GM21367 (cell line): ENCODE results near the gene APBA2.

Experiments
- ATAC-seq: cut with Tn5 transposase; IDR thresholded peaks from one replicate; pipeline ENCODE4 v1.9.1; 2021; ENCODE audit not compliant: unreplicated experiment

APBA2 gene

DNA sequence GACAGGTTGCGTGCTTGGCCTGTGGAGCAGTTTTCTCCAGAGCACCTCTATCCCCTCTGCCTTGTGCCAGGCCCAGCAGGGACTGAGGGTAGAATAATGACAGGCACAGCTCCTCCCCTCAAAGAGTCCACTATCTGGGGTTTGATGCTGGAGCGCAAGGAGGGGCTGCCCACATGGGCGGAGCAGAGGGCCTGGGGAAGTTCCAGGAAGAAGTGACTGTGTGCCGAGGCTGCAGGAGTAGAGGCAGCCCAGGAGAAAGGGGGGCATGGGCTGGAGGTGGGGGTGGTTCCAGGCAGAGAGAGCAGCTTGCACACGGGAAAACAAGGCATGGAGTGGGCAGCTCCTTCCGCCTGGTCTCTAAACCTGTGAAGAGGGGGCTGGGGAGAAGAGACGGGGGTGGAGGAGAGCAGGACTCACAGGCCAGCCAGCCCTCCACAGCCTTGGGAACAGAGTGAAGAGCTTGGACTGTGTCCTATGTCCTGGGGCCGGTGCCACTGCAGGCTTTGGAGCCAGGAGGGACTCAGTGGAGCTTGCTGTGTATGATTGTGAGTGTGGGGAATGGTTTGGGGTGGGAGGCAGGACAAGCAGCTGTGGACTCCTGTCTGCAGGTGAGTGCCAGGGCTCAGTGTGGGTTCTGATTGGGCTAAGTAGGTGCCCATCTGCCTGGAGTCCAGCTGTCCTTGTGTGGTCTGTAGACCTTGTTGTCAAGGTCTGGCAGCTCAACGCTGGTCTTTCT lies 48.1 kb downstream of the APBA2 start:
- ATAC-seq = no peak

DNA sequence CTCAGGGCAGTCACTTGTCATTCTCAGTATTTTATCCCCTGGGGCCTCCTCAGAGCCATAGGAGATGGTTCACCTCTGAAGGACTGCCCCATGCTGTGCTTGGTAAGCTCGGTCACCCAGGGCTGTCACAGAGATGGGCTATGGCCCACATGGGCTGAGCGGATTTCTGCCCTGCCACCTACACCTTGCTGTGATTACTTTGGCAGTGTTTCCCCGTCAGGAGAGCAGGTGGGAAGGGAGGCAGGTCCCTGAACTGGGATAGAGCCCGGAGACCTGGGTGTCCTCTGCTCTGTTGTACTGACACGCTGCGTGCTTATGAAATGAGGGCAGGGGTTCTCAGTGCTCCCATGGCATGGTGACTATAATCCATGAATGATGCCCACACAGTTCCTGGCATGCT lies 48.9 kb downstream of the APBA2 start:
- no peak for ATAC-seq

DNA sequence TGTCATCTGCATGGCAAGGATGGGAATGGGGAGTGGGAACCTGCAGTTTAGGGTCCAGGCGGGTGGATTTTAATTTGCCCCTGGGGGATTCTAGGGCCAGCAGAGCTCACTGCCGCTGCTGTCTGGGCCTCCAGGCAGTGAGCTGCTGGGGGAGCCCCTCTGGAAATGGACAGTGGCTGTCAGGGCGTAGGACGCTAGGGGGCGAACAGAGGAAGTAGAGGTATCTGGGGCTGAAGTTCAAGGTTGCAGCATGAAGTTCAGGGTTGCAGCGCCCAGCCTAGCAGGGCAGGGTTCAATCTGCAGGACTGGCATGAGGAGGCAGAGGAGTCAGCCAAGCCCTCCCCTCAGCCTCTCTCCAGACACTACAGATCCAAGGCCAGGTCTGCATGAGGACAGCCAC lies 49.5 kb downstream of the APBA2 start:
- no peak for ATAC-seq

- no peak for ATAC-seq
Observed at GRCh38 chr15:28936081-28936480, 50.3 kb downstream of the APBA2 start.

- no peak for ATAC-seq
Observed at GRCh38 chr15:28936481-28936881, 50.7 kb downstream of the APBA2 start.

DNA sequence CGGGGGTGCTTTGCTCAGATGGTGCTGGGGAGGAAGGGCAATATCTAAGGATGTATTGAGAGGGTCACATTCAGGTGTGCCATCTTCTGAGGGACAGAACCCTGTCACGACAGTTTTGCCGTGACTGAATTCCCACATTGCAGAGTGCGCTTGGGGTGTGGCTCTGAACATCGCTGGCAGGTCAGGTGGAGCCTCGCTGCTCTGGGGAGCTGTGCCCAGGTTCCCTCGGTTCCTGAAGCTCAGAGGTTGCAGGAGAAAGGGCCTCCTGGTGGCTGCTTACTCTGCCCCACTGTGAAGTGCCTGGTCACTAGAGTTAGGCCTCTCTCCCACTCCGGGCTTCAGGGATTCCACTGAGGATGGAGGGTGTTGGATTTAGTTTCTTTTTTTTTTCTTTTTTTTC lies 51.5 kb downstream of the APBA2 start:
- ATAC-seq = no peak

GRCh38 chr15:28942046-28942445 lies 56.3 kb downstream of the APBA2 start:
- ATAC-seq = no peak

- no peak for ATAC-seq
Observed at GRCh38 chr15:28942571-28942970, 56.8 kb downstream of the APBA2 start.

GRCh38 chr15:28943146-28943545 lies 57.4 kb downstream of the APBA2 start:
- no peak for ATAC-seq

GRCh38 chr15:28943611-28944230 lies 57.9 kb downstream of the APBA2 start:
- no peak for ATAC-seq

- no peak for ATAC-seq
Observed at GRCh38 chr15:28944286-28944685, 58.5 kb downstream of the APBA2 start.

DNA sequence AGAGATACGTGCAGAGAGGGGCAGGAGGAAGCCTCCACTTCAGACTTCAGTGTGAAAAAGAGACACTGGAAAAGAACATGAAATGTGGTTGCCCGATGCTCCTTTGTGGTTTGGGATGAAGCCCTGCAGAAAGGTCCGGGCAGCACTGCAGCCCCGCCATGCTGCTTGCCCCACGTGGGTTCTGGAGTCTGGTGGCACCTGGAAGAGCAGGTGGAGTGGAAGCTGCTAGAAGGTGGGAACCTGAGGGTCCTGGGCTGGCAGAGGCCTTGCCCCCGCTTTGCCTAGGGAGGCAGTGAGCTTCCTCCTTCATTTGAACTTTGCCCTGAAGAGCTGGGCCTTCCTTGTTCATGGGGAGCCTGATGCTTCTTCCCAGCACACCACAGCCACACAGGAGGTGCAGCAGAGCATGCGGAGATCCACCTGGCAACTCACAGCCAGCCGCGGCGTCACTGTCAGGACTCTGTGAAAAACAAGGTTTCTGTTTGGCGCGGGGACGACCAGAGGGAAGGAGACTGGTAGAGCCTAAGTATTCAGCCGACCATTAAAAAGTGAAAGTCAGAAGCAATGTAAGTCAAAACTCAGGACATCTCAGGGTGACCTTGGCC lies 59.0 kb downstream of the APBA2 start:
- ATAC-seq = no peak

DNA sequence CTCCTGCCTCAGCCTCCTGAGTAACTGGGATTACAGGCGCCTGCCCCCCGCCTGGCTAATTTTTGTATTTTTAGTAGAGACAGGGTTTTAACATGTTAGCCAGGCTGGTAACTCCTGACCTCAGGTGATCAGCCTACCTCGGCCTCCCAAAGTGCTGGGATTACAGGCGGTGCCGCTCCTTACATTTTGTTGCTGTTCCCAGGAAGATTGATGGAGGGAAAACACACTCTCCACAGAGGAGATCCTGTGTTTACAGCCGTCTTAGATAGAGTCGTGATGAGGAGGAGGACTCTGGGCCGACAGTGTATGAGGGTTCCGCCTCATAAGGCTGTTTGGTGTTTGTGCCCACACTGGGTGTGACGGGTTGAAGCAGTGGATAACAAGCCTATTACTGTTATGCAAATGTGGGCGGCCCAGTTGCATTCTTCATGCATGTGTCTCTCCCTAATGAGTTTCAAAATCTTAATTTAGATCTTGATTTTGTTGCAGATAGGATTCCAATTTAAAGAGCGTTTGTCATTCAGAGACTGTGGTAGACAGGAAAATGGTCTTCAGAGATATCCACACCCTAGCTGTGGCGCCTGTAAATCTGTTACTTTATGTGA lies 60.0 kb downstream of the APBA2 start:
- ATAC-seq = no peak

- ATAC-seq = no peak
Observed at GRCh38 chr15:28946803-28947202, 61.0 kb downstream of the APBA2 start.

DNA sequence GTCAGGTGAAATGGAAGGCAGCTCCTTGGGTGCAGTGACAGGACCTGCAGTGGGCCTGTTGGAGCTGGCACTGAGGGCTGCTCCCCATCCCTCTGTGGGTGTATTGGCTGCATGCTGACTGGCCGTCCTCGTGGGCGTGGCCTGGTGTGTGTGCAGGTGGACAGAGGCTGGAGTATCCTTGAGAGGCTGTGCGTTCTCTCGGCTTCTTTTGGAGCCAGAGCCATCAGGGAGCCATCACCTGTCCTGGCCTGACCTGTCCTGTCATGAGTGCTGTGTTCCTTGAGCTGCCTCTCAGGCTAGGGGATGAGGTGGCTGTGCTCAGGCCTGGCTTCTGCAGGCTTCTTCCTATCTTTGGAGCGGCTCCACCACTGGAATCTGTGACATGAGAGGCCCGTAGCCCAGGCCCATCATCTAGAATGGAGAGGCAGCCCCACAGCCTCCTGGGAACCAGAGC lies 61.5 kb downstream of the APBA2 start:
- ATAC-seq = no peak

DNA sequence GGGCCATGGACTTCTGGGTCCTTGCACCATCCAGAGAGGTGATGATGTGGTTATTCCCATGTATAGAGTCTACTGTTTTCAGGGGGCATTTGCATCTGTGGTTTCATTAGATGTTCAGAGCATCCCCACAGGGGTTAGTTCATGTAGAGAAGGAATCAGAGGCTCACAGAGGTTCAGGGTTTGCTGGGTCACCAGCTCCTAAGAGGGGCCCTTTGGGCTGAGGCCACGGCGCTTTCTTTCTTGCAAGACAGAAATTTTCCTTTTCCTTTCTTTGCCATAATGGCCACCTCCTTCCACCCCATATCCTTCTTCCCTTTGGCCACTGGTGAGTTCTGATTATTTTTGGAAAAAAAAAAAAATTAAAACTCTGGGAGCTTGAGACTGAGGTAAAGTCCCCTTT lies 62.3 kb downstream of the APBA2 start:
- ATAC-seq = no peak

DNA sequence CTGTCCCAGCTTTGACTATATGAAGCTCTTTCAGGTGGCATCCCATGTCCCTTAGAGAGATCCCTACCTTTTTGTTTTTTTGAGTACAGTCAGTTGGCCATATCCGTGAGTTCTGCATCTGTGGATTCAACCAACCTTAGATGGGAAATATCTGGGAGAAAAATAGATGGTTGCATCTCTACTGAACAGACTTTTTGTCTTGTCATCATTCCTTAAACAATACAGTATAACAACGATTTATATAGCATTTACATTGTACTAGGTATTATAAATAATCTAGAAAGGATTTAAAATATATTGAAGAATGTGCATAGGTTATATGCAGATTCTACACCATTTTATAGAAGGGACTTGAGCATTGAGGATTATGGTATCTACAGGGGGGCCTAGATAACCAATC lies 65.1 kb downstream of the APBA2 start:
- no peak for ATAC-seq

- no peak for ATAC-seq
Observed at GRCh38 chr15:28952666-28953491, 67.1 kb downstream of the APBA2 start.

GRCh38 chr15:28953573-28954195 lies 67.9 kb downstream of the APBA2 start:
- ATAC-seq = no peak

DNA sequence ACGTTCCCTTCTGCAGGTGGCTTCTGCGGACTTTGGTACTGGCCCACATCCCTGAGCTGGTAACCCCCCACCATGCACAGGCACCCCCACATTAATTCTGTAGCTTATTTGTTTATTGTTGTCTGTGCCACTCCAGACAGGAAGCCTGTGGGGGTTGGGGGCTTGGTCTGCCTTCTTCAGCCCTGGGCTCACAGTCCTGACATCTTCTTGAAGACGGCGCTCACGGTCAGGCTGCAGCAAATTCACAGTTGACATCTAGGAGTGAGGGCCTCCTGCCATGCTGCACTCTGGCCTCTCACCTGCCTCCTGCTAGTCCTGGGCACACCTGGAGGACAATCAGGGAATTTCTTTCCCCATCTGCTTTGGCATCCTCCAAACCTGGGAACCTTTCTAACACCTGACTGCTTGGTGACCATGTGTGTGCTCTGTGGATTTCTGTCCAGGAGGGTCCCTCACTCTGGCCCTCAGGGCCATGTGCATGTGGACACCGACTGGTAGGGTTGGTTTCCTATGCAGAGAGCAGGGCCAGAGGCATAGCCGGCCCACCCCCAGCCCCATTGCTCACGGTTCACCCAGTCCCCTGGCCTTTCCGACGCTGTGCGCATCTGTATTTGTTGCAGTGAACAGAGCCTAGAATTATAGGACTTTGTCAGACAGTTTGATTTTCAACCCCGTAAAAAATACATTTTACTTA lies 68.8 kb downstream of the APBA2 start:
- no peak for ATAC-seq
